Endothelial cell of umbilical vein (primary cell): ENCODE measurements around the gene ACOX3.

Experiments used
- EZH2 ChIP-seq: IDR thresholded peaks from 2 replicates; pipeline ENCODE4 v1.6.1; 2012; ENCODE audit warnings: borderline replicate concordance, low read depth, mild to moderate bottlenecking, moderate library complexity, low read length, inconsistent platforms; ENCODE audit not compliant: severe bottlenecking
- JUN ChIP-seq: IDR thresholded peaks from 2 replicates; pipeline ENCODE4 v1.6.1; 2011; ENCODE audit warnings: borderline replicate concordance, low read depth; ENCODE audit not compliant: insufficient read length, insufficient read depth
- MYC ChIP-seq: IDR thresholded peaks from one replicate; pipeline ENCODE4 v1.6.1; 2011; ENCODE audit warnings: mild to moderate bottlenecking, low read depth, low read length
- POLR2A ChIP-seq: IDR thresholded peaks from 2 replicates; pipeline ENCODE4 v1.6.1; 2012; ENCODE audit warnings: low read depth, mild to moderate bottlenecking, control low read depth, low read length
- POLR2AphosphoS5 ChIP-seq: IDR thresholded peaks from 2 replicates; pipeline ENCODE4 v1.6.1; 2012; ENCODE audit warnings: low read depth, mild to moderate bottlenecking, control low read depth, low read length, moderate library complexity; ENCODE audit not compliant: insufficient read depth
- TF ChIP-seq, protein P1 (sequence below), 2 donors: IDR thresholded peaks; 1 replicate in 1 of 2; 2 replicates in 1 of 2; pipeline ENCODE4 v1.5.1; 2011; ENCODE audit warnings: low read length in 2 of 2, mild to moderate bottlenecking in 2 of 2, moderate library complexity in 2 of 2, control low read depth in 1 of 2, inconsistent platforms in 1 of 2, low read depth in 1 of 2; ENCODE audit not compliant: insufficient read depth in 1 of 2; ENCODE audit errors: extremely low read depth in 1 of 2
- TF ChIP-seq, protein P2 (sequence below): IDR thresholded peaks from 2 replicates; pipeline ENCODE4 v1.6.1; 2011; ENCODE audit not compliant: insufficient read depth, insufficient read length

DNA sequence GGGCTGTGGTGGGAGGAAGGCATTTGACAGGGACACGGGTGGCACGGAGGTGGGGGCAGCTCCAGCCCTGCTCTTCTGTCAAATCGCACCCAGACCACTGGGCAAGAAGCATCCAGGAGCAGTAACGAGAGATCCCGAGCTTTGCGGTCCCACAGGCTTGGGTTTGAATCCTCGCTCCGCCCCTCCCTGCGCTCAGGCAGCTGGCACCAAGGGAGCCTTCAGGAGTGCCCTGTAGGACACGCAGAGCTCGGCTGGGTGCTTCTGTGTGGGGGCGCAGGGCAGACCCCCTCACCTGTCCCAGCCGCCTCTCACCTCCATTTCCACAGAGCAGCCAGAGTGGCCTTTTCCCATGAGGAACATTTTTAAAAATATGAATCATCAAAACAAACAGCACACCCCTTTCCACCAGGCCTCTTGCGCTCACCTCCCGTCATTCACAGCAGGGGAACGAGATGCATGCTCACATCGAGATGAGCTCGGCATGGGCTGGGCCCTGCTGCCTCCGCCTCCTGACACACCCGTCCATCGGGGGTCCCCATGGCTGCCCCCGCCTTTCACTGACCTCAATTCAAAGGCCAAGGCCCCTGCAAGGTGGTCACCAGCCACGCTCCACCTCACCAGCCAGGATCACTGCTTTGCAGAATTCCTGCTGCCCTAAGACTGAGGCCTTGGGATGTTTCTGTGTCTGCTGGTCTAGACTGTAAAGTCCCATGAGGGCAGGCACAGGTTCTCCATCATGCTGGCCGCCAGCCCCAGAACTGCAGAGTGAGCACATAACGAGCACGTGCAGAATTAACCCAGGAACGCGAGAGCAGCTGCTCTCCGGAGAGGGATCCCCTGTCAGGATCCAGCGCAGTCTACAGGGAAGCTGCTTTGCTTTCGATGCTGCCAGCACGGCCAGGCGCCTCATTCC is 52.7 kb downstream of the ACOX3 start:
- TF ChIP-seq, protein P1, sequence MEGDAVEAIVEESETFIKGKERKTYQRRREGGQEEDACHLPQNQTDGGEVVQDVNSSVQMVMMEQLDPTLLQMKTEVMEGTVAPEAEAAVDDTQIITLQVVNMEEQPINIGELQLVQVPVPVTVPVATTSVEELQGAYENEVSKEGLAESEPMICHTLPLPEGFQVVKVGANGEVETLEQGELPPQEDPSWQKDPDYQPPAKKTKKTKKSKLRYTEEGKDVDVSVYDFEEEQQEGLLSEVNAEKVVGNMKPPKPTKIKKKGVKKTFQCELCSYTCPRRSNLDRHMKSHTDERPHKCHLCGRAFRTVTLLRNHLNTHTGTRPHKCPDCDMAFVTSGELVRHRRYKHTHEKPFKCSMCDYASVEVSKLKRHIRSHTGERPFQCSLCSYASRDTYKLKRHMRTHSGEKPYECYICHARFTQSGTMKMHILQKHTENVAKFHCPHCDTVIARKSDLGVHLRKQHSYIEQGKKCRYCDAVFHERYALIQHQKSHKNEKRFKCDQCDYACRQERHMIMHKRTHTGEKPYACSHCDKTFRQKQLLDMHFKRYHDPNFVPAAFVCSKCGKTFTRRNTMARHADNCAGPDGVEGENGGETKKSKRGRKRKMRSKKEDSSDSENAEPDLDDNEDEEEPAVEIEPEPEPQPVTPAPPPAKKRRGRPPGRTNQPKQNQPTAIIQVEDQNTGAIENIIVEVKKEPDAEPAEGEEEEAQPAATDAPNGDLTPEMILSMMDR (IDR thresholded peaks at IDR 0.05; ENCODE audit: extremely low read depth in 1 of 2, insufficient read depth in 1 of 2, low read depth in 1 of 2, low read length in 2 of 2), result no peak
- TF ChIP-seq, protein P2, sequence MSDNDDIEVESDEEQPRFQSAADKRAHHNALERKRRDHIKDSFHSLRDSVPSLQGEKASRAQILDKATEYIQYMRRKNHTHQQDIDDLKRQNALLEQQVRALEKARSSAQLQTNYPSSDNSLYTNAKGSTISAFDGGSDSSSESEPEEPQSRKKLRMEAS, result no peak
- no peak for TF ChIP-seq JUN
- TF ChIP-seq EZH2, result no peak
- no peak for TF ChIP-seq POLR2AphosphoS5
- no peak for TF ChIP-seq POLR2A
- no peak for TF ChIP-seq MYC
